ENCODE data around the gene CASK.

The CASK gene

GRCh38 chrX:41923211-41923977, at the start of gene CASK:
CASK (minus strand) TSS chrX:41923554; CDS start chrX:41922988, 566 bp downstream.
- DNase-seq (ENCODE audit: low spot score), result peak; percentile 89

GRCh38 chrX:41971346-41971745, 48.0 kb upstream of the CASK start:
- DNase-seq (ENCODE audit: low spot score), result no peak

GRCh38 chrX:41970419-41970818, 47.1 kb upstream of the CASK start:
- no peak for DNase-seq (ENCODE audit: low spot score)

DNA sequence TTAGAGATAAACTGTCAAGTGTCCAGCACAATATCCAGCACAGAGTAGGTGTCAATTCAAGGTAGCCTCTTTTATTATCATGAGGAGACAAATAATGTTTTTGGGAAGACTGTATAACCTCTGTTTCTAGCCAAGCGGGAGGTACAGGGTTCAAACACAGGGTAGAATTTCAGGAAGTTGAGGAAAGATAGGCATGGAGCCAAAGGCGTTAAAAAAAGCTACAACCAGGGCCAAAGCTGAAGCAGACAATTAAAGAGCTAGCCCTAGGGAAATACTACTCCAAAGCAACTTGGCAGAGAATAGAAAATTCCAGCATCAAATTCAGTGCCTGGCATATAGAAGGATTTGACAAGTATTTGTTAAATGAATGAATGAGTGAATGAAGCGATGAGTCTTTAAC, 40.0 kb upstream of the CASK start:
- DNase-seq (ENCODE audit: low spot score), result no peak

GRCh38 chrX:41960142-41960541, 36.8 kb upstream of the CASK start:
- DNase-seq (ENCODE audit: low spot score), result no peak

- DNase-seq (ENCODE audit: low spot score), result no peak
Observed at GRCh38 chrX:41958861-41959260, 35.5 kb upstream of the CASK start.

GRCh38 chrX:41956027-41956426, 32.7 kb upstream of the CASK start:
- DNase-seq (ENCODE audit: low spot score), result no peak

DNA sequence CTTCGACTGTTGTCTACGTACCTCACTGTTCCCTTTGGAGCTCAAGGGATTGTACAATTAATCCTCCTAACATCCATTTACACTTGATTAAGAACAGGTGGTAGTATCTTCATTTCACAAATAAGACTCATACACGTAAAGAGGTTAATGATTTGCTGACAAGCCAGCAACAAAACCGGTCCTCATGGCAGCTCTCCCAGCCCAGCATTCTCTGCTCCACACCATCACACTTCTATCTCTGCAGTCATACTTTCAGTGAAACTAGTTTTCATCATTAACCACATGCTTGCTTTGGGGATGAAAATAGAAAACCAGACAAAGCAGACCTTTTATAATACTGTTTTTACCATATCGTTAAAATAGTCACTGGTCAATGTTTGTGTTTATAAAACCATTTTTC, 28.7 kb upstream of the CASK start:
- no peak for DNase-seq (ENCODE audit: low spot score)

DNA sequence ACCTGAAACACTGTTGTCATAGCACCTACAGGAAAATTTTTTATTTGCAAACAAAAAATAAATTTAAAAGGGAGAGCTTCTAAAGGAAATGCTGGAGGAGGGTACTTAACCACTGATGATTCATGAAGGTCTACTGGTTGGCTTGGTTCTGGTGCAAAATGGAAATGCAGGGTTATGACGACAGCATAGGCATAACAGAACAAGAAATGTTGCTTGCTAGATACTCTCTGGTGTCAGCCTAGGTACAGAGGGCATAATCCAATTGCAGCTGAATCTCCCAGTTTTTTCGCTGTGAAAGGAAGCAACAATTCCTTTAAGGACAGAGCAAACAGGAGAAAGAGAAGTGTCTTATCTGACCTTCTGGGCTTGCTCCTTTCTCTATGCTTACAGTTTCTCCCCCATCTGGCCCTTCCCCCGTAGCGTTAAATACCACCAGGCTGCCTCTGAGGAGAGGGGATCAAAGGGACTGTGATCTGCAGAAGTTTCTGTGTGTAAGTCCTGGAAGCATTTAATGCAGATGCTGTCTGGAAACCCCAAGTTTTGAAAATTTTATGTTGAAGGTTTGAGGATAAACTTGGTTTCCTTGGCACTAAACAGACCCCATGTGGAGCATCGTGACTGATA, 23.7 kb upstream of the CASK start:
- no peak for DNase-seq (ENCODE audit: low spot score)

DNA sequence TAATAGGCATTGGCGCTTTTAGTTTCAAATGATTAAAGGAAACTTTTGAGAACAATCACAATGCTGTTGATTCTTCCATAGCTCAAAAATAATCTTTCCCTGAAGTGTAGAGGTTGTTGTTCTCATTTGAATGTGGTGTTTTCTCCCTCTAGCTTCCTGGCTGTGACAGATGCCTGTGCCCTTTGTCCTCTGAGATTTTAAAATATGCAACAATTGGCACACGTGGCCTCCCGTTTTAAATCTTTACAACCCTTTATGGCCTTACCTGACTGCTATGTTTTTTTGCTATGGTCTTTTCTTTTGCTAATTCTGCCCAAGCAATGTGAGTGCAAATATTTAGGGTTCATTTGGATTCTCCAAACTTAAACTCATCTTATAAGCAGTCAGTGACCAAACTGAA, 22.9 kb upstream of the CASK start:
- no peak for DNase-seq (ENCODE audit: low spot score)

DNA sequence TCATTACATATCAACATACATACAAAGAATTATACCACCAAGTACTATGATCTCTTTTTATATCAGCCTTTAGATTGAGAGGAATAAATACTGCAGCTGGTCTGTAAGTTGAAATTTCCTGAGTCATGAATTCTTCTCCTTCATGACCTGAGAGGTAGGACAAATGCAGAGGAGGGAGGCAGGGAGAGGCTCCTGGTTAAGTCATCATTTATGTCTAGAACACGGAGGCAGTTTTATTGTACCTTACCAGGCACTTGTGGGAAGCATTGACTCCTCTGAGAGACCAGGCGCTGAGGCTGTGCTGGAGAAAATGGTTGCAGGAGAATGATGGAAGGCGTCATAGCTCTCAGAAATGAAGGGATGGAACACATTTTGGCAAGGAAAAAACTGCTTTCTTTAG, 12.5 kb upstream of the CASK start:
- DNase-seq (ENCODE audit: low spot score), result no peak

GRCh38 chrX:41933546-41933945, 10.2 kb upstream of the CASK start:
- DNase-seq (ENCODE audit: low spot score), result no peak

- no peak for DNase-seq (ENCODE audit: low spot score)
Observed at GRCh38 chrX:41932885-41933284, 9.5 kb upstream of the CASK start.

GRCh38 chrX:41931591-41931990, 8.2 kb upstream of the CASK start:
- no peak for DNase-seq (ENCODE audit: low spot score)

DNA sequence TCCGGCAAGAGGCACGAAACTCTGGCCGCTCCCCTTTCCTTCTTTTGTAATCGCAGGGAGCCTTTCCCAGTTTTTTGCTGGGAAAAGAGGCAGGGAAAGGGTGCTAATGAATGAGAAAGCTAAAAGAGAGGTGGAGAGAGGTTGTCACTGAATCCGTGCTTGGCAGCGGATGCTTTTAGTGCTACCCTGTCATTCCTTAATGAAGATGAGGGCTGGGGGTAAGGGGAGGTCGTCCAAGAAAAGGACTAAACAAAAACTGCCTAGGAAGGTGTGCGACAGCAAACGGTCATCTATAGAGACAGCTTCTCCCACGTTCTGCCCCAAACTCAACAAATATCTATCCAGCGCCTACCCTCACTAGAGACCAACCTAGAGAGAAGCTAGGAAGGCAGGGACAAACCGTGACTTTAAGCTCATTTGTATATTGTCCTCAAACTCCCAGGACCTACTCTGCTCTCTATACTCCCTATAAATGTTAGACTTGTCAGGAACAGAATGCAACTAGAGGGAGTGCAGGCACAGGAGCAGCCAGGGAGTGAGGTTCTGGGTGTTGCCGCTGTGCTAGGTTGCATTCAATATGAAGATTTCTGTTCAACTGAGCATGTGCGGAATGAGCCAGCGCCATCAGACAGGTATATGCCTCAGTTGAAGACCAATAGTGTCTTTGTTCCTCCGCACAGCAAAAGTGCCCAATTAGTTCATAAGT, 777 bp upstream of the CASK start:
- peak; percentile 79 for DNase-seq (ENCODE audit: low spot score)

DNA sequence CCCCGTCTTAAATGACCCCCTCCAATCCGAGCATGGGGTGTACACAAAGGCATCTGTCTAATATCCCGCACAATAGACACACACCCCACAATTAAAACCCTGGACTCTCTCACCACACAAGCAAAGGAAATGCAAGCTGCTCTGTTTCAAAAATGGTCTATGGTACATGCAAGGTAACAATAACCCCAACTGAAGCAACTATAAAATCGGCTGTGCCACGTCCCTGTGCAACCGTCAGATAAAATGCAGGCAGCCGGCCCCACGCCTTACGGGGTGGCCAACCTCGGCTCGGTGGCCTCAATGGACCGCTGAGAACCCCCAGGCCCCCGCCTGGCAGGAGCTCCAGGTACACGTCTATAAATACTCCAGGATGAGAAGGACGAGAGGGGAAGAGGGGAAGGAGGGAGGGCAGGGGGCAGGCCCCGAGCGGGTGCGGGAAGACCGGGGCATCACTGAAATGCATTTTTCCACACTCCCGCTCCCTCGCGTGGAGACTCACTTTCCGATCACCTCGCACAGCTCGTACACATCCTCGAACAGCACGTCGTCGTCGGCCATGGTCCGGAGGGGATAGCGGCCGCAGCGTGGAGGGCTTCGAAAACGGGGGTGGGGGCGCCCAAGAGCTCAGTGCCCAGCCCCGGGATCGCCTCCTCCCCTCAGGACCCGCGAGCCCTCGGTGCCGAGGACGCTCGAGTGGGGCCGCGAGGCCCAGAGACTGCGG, 763 bp downstream of the CASK start:
- DNase-seq (ENCODE audit: low spot score), result peak; percentile 25

DNA sequence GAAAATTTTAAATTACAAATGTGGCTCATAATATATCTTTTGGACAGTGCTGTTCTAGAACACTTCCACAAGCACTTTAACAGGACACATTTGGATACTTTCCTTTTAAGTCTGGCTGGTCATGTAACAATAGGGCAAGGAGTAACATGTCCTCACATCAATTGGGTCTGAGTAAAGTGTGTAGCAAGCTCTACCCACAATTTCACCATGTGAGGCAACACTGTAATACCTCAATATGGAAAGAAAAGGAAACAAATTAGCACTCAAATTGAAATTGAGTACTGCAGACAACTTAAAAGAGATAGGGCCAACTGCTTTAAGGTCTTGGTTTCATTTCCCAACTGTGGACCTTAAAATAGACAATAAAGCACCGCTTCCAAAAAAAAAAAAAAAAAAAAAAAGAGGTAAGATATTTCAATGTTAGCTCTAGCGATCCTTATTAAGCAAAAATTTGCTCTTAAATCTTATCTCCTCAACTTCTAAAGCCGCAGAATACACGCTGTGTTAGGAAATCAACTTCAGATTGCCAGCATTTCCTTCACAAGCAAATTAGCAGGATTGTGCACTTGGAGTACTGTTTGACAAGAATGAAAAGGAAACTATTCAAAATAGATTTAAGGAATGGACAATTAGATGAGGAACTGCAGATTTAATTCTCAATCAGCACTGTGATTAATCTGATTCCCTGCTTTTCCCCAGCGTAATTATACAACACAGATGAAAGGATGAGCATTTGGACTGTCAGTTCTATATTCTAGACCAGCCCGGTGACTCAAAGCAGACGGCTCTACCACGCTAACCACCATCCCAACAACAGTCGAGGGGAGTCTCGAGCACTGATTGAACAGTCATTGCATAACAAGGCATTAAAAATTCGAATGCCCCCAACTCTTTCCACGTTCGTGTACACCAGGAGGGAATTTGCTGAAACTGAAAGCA, 1.6 kb downstream of the CASK start:
- peak; percentile 40 for DNase-seq (ENCODE audit: low spot score)

GRCh38 chrX:41919870-41920269, 3.5 kb downstream of the CASK start:
- DNase-seq (ENCODE audit: low spot score), result no peak

DNA sequence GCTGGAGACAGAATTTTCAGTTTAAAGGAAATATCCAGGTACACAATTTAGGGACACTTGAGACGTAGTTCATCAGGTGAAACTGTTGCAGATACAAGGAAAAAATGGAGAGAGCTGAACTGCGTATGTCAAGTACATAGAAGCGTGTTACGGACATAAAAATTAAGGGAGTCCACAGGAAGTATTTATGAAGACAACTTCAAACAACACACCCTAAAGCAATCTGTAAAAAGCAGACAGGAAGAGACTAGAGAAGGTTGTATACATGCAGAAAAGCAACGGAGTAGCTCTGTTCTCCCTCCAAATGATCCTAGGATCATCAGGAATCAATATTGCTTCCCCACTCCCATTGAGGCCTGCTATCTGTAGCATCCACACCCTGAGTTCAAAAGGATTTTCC, 5.8 kb downstream of the CASK start:
- DNase-seq (ENCODE audit: low spot score), result no peak

DNA sequence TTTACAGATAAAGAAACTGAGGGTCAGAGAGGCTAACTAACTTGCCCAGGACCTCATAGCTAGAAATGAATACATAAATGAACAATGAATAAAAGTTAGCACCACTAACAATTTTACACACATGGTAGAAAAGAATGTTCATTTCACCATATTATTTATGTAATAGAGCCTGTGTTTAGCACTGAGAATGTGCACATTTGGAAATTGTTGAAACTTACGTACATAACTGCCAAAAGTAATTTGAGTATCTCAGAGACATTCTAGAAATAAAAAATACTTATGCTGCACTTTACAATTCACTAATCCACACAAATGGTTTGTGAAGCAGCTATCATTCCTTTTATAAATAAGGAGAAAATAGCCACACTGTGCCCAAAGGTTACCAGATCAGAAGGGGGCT, 9.9 kb downstream of the CASK start:
- DNase-seq (ENCODE audit: low spot score), result no peak

GRCh38 chrX:41912923-41913322, 10.4 kb downstream of the CASK start:
- no peak for DNase-seq (ENCODE audit: low spot score)

All from SW480 (cell line).